GM19372 (cell line): ENCODE measurements around the gene KCNMA1.

ENCODE experiments used
- ATAC-seq: cut with Tn5 transposase; IDR thresholded peaks from one replicate; pipeline ENCODE4 v1.9.1; 2021; ENCODE audit warnings: mild to moderate bottlenecking, low read depth, moderate library complexity; ENCODE audit not compliant: unreplicated experiment

KCNMA1 gene

DNA sequence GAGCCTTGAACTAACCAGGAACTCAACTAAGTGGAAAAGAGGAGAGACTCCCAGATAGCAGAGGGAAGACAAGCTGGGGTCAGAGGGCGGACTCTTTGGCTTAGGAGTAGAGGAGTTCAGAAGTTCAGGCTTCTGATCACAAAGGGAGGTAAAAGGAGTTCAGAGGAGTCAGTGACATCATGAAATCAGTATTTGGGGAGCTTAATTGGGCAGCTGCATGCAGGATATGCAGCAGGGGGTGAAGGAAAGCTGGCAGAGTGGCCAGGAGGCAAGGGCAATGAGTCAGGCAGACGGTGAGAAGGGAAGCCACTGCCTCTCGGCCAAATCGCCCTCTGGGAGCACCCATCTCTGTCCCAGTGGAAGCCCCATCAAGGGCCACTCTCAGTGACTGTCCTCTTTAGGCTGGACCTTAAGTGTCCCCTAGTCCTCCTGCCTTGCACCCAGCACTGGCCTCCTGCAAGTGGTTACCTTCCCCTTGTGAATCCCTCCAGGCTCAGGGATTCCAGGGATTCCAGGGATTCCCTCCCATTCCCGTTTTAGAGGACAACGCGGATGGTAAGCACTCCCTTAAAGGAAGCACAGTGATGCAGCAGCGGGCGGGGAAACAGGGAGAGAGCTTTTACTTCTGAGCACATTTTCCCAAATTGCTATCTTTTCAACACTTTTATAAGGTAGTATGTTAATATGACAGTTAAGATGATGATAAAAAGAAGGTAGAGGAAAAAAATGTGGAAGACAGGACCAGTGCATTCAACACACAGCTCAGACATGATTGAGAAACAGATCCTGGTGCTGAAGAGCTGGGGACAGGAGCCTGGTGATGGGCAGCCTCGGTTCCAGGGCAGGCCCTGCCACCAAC lies 72.6 kb downstream of the KCNMA1 start:
- ATAC-seq, result no peak

DNA sequence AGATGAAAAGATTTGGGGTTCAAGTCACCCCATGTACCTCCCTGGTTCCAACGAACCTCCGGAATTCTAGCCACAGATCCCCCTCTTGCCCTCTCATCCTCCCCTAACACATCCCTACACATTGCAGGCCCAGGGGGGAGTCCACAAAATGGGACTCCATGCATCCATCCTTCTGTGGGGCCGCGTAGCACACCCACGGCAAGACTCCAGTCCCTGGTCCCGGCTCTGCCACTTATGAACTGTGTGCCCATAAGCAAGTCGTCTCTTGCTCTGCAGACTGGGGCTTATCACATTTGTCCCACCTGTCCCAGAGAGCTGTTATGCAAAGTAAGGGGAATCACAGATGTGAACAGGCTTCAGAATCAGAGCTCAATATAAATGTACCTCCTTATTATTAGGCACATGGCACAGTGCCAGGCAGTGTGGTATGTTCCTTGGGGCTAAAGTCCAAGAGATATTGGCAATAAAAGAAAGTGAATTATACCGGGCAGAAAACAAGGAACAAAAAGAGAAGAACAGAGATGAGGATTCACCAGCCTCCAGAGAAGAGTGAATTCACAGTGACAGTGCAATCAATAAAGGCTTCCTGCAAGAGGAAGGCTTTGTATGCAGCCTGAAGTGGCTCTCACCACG lies 73.9 kb downstream of the KCNMA1 start:
- ATAC-seq, result no peak

DNA sequence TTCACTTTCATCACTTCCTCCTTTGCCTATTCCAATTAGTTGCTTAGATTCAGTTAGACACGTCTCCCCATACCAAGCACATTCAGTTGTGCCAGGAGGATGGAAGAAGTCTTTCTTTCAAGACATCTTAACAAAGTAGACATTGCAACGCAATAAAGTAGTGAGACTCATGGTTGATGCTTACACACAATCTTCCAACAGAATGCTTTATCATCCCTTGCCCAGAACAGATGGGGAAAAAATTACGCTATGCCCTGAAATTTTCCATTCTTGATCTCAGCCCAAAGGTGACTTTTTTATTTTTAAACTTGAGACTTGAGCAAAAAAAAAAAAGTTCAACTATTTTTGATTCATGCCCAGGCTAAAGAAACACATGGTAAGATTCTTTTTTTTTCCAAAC lies 74.9 kb downstream of the KCNMA1 start:
- no peak for ATAC-seq

DNA sequence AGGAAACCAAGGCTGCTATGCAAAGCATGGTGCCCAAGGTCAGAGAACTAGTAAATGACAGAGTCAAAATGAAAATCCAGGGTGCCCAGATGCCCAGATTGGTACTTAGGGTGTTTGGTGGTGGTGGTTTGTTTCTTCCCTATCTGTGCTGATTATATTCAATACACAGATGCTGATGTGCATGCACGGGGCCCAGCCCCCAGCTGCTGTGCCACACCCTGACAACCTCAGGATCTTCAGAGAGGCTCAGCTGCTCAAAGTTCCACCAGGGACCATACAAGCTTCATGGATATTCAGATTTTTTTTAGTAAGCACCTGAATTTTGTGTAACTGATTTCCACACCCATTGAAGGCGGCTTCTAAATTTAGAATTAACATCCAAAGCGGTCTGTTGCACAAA lies 75.6 kb downstream of the KCNMA1 start:
- ATAC-seq, result no peak

DNA sequence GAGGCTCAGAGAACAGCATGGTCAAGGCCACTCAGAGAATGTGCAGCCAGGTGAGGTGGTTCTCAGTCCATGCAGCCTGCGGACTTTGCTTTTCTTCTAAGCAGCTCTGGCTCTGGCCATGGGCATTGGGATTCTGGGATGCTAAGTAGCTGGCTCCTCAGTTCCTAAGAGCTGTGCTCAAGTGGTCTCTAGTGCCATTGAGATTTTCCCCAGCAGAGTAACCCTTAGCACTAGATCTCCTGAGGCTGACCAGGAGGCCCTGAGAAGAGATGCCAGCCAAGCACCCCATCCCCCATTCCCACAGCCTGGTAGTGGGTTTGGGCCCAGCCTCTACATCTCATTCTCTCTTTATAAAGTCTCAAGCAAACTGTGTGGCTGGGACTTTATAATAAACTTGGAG lies 77.1 kb downstream of the KCNMA1 start:
- no peak for ATAC-seq

DNA sequence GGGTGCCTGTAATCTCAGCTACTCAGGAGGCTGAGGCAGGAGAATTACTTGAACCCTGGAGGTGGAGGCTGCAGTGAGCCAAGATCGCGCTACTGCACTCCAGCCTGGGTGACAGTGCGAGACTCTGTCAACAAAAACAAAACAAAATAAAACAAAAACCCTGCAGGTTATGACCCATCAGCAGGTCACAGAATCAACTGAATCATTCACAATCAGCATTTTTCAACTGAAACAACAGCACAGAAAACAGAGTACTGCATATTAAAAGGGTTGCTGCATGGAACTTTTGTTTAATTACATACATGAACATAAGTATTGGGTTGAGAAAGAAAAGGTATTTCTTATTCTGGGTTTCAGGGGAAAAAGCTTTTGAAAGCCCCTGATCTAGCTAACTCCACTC lies 77.6 kb downstream of the KCNMA1 start:
- ATAC-seq, result no peak

DNA sequence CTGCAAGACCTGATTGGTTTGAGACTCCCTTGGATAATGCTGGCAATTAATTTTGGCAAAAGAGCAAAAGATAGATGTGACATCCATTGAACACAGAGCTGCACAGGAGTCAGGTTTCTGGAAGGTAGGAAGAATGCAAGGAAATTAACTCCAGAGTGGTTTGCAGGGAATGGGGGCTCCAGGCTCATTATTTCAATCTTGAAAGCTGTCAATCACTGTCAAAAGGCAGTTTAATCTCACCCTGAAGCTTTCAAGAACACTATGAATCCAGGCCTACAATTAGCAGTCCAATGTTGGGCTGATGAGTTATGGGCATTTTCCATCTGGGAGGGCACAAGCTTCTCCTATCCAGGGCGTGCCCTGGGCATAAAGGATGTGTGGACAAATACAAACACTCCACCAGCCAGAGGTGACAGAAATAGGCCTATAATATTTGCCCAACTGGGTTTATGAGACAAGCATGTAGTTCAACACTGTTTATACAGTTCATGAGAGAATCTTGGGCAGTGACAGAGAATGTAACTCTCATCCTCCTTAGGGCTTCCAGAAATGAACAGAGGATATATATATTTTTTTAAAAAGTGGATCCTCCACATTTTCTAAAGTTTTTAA lies 80.5 kb downstream of the KCNMA1 start:
- ATAC-seq, result no peak

DNA sequence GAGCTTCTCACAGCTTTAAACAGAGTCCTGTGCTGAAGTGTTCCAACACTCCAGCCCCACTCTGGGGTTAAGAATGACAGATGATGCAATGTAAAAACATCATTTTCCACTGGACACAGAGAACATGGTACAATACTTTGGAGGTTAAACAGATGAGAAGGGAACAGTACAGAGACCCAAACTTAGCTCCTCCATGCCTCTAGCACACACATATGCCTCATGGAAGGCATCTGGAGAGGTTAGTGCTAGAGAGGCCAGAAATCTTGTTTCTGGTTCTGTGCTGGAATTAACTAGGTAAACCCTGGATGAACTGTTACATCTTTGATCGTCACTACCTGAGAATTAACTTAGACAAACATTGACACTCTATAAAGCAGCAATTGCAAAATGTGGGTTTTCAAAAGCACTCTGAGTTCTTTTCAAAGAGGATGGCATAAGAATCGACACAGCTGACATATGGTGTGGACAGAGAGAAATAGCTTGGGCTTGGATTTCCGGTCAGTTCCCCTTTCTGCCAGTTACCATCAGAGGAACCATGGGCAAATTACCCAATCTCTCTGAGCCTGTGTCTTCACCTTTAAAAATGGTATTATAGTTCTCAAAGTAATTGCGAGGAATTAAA lies 81.9 kb downstream of the KCNMA1 start:
- ATAC-seq, result no peak

DNA sequence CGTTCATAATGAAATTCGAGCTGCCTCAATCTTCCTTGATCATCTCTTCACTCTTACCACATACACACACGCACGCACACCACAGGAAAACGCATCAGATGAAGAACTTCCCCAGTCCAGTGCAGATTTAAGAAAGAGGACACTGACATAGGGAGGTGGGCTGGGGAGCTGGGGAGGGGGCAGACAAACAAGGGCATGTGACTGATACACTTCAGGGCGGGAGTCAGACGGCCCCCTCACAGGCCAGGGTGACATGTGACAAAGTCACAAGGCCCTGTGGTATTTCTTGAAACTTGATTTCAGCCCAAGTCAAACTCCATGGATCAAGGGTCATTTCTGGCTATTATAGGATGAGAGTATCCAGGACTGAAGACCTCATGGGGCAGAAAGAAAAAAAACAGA lies 82.6 kb downstream of the KCNMA1 start:
- ATAC-seq, result no peak

DNA sequence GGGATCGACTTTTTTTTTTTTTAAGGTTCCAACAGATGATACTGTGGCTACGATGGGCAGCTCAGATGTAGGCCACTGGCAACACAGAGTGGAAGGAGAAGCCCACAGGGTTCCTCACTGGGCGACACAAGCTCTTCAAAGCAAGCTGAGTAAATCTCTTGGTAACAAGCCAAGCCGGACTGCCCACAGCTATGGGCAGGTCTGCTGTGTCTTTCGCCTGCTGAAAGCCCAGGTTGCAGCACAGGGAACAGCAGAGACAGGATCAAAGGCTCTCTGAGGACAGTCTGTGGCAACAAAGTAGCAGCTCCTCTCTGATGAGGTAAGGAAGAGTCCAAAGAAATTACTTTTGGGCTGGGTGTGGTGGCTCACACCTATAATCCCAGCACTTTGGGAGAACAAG lies 83.6 kb downstream of the KCNMA1 start:
- ATAC-seq, result no peak

DNA sequence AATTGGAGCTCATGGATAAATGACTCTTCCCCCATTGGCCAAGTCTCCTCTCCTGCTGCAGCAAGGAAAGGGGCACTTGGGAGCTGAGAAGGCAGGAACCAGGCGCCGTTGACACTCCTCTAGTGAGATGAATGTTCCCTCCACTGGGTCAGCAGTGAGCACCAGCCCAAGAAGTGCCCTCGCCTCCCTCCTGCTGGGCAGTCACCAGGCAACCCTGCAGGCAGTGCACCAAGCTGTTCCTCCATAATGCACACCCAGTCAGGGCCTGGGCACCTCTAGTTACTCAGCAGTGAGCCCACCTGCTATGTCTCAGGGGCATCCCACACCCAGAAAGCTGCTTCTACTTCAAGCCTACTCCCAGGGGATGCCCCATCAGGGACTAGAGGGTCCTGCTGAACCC lies 84.3 kb downstream of the KCNMA1 start:
- ATAC-seq, result no peak

DNA sequence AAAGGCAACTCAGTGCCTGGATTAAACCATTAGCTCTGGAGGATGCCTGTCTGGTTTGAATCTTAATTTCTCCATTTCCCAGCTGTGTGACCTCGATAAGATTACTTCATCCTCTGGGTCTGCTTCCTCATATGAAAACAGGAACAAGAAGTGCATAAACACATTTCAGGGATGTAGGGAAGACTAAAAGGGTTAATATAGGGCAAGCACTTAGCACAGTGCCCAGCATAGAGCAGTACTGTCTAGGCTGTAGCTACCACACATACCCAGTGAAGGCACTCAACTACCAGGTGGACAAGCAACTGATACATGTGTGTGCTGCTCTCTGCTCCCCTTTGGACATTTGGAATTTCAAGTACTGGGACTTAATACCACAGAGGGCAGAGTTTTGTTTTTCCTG lies 85.4 kb downstream of the KCNMA1 start:
- no peak for ATAC-seq

DNA sequence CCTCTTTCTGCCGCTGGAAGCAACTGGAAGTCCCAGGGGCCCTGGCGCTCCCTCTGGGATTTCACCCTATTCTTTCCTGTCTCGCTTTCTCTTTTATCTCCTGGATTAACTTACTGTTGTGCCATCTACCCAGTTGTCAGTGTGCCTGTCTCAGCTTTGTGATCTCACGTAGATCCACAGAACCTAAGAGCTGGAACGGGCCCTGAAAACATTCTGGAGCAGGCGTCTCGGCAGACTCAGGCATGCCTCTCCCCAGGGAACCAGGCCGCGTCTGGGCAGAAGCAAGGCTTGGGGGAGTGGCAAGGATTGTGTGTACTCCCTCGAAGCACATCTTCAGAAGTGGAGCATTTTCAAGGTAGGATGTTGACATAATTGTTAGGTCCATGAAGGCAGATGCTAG lies 87.2 kb downstream of the KCNMA1 start:
- no peak for ATAC-seq

DNA sequence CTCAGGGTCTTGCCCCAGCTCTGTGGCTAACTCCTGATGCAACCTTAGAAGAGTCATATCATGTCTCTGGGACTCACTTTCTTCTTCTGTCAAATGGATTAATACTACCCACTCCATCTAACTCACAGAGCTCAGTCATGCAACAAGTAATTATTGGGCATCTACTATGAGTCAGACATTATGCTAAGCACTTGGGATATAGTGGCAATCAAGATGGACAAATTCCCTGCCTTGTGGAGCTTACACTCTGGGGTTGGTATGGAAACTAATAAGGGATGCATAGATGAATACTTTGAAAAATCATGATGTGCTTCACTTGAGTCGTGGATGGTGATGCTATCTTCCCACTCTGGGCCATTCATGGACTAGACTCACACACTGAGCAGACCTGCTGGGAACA lies 88.9 kb downstream of the KCNMA1 start:
- ATAC-seq, result no peak

DNA sequence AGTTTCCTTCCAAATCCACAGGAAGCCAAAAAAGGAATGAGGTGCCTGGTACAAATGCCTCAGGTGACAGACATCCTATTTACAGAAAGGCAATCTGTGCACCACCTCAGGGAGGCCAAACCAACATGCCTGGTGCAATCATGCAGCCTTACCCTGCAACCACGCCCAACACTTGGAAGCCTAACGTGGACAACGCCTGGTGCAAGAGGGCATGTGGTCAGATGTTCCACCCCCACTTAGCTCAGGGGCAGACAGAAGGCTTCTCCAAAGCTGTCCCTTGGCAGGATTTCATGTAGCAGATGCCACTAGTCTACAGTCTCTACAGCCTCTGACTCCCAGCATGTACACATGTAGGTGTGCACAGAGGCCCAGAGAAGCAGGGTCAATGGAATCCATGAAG lies 89.5 kb downstream of the KCNMA1 start:
- ATAC-seq, result no peak

DNA sequence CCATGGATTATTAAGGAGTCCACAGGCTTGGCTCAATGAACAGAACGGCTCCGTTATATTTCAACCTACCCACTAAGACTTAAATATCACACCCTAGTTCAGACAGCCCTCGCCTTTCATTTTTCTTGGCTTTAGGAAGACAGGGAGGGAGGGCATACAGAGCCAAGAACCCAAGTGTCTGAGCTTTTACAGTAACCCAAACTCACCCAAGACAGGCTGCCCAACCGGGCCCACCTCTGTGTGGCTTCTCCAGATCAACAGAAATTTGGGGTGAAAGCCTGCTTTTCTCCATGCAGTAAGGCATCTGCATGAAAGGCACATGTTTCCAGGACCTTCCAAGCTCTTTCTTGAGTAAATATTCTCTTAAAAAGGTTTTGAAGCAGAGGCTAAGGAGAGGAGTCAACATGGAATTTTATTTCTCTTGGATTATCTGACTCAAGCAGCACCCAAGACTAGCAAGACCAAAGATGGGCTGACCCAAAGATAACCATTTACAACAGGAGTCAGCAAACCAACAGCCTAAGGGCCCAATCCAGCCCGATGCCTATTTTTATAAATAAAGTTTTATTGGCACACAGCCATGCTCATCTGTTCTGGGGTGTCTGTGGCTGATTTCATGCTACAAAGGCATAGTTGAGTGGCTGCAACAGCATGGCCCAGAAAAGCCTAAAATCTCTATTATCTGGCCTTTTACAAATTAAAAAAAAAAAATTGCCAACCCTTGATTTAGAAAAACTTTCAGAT lies 90.1 kb downstream of the KCNMA1 start:
- ATAC-seq, result no peak

DNA sequence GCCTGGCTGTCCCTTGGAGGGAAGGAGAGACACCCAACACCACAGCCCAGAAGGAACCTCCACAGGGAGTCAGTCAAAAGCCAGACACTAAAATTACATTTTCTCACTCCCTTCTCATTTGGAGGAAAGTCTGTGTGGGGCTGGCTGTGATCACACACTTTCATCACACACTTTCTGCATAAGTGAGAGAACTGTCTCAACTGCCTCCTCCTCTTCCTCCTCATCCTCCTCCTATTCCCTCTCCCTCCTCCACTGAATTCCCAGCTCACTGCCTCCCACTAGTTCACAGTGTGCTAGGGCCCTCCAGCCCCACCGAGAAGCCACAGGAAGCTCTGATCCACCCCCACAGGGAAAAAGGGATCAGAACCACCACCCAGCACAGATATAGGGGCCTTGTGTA lies 91.6 kb downstream of the KCNMA1 start:
- ATAC-seq, result no peak

DNA sequence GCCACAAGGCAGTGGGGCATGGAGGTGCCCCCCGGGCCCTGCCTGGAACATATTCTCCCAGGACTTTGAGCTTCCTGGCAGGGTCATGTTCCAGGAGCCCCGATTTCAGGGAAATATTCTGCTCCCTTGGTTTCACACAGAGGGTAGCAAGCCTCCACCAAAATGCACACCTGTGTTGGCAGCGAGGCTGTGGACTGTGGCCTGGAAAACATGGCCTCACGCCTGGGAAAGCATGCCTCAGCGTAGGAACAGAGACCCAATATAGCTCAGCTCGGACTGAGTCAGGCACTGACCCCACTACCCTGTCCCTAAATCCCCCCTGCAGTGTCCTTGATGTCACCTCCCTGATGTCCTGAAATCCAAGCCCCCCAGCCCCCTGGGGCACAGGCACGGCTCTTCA lies 92.0 kb downstream of the KCNMA1 start:
- no peak for ATAC-seq

DNA sequence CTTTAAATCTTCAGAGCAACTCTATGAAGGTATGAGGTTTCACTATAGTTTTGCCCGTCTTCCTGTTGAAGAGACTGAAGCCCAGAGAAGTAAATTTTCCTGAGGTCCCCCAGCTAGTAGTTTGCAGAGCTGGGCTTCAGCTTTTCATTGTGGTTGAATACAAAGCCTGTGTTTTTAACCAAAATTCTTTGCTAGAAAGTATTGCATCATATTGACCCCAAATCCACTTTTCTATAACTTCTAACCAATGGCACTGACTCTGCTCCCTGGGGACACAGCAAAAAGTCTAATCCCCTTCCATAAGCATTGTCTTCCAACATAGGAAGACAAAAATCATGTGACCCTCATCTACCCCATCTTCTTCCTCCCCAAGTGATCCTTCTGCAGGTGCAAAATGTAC lies 93.0 kb downstream of the KCNMA1 start:
- ATAC-seq, result no peak

DNA sequence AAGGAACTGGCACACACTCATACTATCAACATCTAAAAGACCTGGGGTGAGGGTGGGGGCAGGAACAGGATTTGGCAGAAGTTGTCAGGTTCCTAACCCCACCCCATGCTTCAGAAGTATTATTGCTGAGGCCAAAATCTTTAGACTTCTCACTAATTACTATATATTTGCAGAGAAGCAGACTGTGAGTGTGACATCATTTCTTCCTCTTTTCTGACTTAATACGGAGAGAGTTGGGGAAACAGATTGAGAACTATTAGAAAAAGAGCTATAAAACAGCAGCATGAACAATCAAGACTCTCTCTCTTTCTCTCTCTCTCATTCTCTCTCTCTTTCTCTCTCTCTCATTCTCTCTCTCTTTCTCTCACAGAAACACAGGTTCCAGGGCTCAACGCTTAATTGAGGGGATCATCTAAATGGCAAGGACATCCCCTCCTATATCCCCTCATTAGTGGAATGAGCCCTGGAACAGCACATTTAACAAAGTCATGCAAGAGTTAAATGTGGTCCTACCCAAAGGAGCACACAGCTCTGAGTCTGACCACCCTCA lies 94.8 kb downstream of the KCNMA1 start:
- ATAC-seq, result no peak
